Right ventricle myocardium inferior (tissue), 1 donor: Measurements from ENCODE around the gene PTH2. TPM values are rescaled to one million over a fixed set of nuclear protein-coding genes. Genes with fewer than 3 reads are reported as not detected.
"Not testable (repeated sequence)": the region's sequence is repeated elsewhere in the genome, so short reads cannot be mapped to it uniquely, and the experiment has no call there.

Experiments
- ATAC-seq: fragments of 200-7000 bp; cut with Tn5 transposase; one replicate; pipeline ENCODE4 v1.9.1; 2020; ENCODE audit warnings: mild to moderate bottlenecking, moderate library complexity
- DNase-seq: peaks from one replicate; pipeline ENCODE4 v3.0.0; 2021; ENCODE audit errors: missing footprints
- intact Hi-C: fragments of 100-400 bp; cut with DNase I; formaldehyde crosslinking; loops from one replicate; pipeline ENCODE4 v1.11.0; 2022
- total RNA-seq: library from RNA; stranded (reverse); fragmentation: NEBNext Ultra II Directional; extraction: Animal tissue kit (Norgen Biotek cat#: 25700); gene quantifications from one replicate; pipeline ENCODE4 v1.2.1, GENCODE V29; 2021
- donor health status: DM: no; HTN: yes; CAD: no; lungs with severe emphysema.

Gene PTH2
- total RNA-seq, 1 donor from 2014 or later: not detected

- ATAC-seq (no peak), DNase-seq (no peak)
- intact Hi-C loops: no loop called here
Measured at GRCh38 chr19:49396738-49397505, 26.3 kb downstream of the PTH2 start.

GRCh38 chr19:49395581-49396407 is 27.4 kb downstream of the PTH2 start:
- no peak for ATAC-seq
- intact Hi-C loops: no loop called here
- DNase-seq: no peak

- ATAC-seq: no peak
- no peak for DNase-seq
- intact Hi-C loops: loop anchor here (2.0 kb wide), 1 partner anchor 153 kb away; no protein-coding TSS in a partner anchor
Measured at GRCh38 chr19:49393881-49394280, 29.4 kb downstream of the PTH2 start.

GRCh38 chr19:49391581-49392399 is 31.5 kb downstream of the PTH2 start:
- DNase-seq: peak; percentile 84
- intact Hi-C loops: loop anchor here (1.0 to 2.0 kb wide), 2 partner anchors 52 to 155 kb away; no protein-coding TSS in a partner anchor

GRCh38 chr19:49390929-49391359 is 32.3 kb downstream of the PTH2 start:
- DNase-seq (no peak), ATAC-seq (no peak)
- intact Hi-C loops: no loop called here

More at GRCh38 chr19:49391581-49392399, 31.5 kb downstream of the PTH2 start:
- ATAC-seq: peak; percentile 83

GRCh38 chr19:49390131-49390928 is 32.9 kb downstream of the PTH2 start:
- ATAC-seq (no peak), DNase-seq (no peak)
- intact Hi-C loops: no loop called here

GRCh38 chr19:49389406-49389805 is 33.8 kb downstream of the PTH2 start:
- DNase-seq (no peak), ATAC-seq (no peak)
- intact Hi-C loops: no loop called here

- ATAC-seq: peak; percentile 74
- peak; percentile 90 for DNase-seq
- intact Hi-C loops: no loop called here
Measured at GRCh38 chr19:49387936-49388372, 35.3 kb downstream of the PTH2 start, which contains the start of gene KASH5. TSS of gene KASH5 (plus strand) at chr19:49388249. CDS start at chr19:49390884, 2,635 bp downstream.

- intact Hi-C loops: no loop called here
- DNase-seq: no peak
- ATAC-seq: no peak
Measured at GRCh38 chr19:49383599-49383998, 39.6 kb downstream of the PTH2 start.

- DNase-seq (no peak), ATAC-seq (no peak)
- intact Hi-C loops: no loop called here
Measured at GRCh38 chr19:49382639-49383038, 40.6 kb downstream of the PTH2 start.

GRCh38 chr19:49380391-49380790 is 42.9 kb downstream of the PTH2 start:
- DNase-seq: no peak
- ATAC-seq: no peak
- intact Hi-C loops: no loop called here

GRCh38 chr19:49378512-49378911 is 44.7 kb downstream of the PTH2 start:
- DNase-seq: no peak
- intact Hi-C loops: no loop called here
- no peak for ATAC-seq

GRCh38 chr19:49374665-49375434 is 48.4 kb downstream of the PTH2 start:
- ATAC-seq (no peak), DNase-seq (no peak)
- intact Hi-C loops: no loop called here

- intact Hi-C loops, ATAC-seq, DNase-seq: not testable (repeated sequence)
Measured at GRCh38 chr19:49373174-49373573, 50.1 kb downstream of the PTH2 start.
